ENCODE measurements around the gene DNAAF8.

Gene DNAAF8

GRCh38 chr16:4798456-4798855 lies 64.1 kb downstream of the DNAAF8 start:
- no peak overlapping the region for H3K4me3 ChIP-seq (IDR thresholded peaks at IDR 0.05; ENCODE audit: insufficient read depth, low read depth, low read length)
- H3K9ac ChIP-seq: no peak overlapping the region
- H3K4me1 ChIP-seq (ENCODE audit: low read depth, poor library complexity, severe bottlenecking): peaks cover 13% of the 10 kb centered on the region
- no peaks in the 10 kb centered on the region for H3K36me3 ChIP-seq (ENCODE audit: insufficient read depth)
- H3K27ac ChIP-seq: no peak overlapping the region
- H3K4me2 ChIP-seq: no peak overlapping the region
- H4K20me1 ChIP-seq (ENCODE audit: insufficient read depth): no peaks in the 10 kb centered on the region
- TF ChIP-seq CTCF (conservative IDR thresholded peaks at IDR 0.05; ENCODE audit: low read depth, low read length): no peak
- no peaks in the 10 kb centered on the region for H3K27me3 ChIP-seq (ENCODE audit: insufficient read depth, low read depth)
- H2AFZ ChIP-seq (ENCODE audit: low read depth): no peak overlapping the region
- no peaks in the 10 kb centered on the region for H3K79me2 ChIP-seq (ENCODE audit: insufficient read depth, low read depth)
